LoVo (cell line): ENCODE measurements around the gene OBI1.
"Not testable (repeated sequence)": the region's sequence is repeated elsewhere in the genome, so short reads cannot be mapped to it uniquely, and the experiment has no call there.

Experiments
- DNase-seq: peaks from one replicate; pipeline ENCODE4 v3.0.0-alpha.2; 2016; ENCODE audit warnings: low spot score

Gene OBI1

GRCh38 chr13:78647109-78647678, 11.8 kb downstream of the OBI1 start:
- DNase-seq: not testable (repeated sequence)

DNA sequence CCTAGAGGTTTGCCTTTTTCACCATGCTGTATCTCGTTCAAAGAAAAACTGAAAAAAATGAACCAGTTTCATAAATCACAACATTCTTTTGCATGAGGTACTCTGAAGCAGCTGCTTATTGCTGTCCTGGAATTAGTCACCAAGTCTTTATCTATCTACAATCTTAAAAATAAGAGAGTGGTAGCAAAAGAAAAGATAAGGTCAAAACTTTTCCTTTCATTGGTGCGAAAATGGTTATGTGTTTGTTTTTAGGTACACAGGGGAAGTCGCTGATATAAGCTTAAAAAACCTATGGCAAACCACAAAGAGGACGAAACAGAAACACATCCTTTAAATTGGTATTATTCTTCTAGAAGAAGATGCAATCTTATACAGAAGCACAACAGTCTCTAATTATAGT, 20.7 kb downstream of the OBI1 start:
- no peak for DNase-seq

GRCh38 chr13:78636495-78636894, 22.5 kb downstream of the OBI1 start:
- no peak for DNase-seq

DNA sequence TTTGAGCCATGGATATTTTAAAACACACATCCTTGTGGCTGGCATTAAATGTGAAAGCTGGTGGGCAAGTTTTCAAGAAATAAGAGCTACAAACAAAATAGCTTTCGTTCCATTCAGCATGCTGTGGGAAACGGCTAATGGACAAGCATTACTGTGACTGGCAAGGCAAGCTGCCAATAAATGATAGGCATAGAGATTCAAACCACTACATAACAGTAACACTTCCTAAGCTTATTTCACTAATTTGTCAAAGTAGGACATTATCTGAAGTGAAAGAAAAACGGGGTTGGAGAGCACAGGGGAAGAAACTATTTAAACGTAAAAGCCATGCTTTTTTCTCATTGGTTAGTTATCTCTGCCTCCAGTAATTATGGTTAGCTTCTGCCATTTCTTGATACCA, 26.0 kb downstream of the OBI1 start:
- no peak for DNase-seq

GRCh38 chr13:78631077-78631476, 27.9 kb downstream of the OBI1 start:
- DNase-seq: no peak

- no peak for DNase-seq
Observed at GRCh38 chr13:78630511-78630910, 28.4 kb downstream of the OBI1 start.

- no peak for DNase-seq
Observed at GRCh38 chr13:78625384-78625783, 33.6 kb downstream of the OBI1 start.

DNA sequence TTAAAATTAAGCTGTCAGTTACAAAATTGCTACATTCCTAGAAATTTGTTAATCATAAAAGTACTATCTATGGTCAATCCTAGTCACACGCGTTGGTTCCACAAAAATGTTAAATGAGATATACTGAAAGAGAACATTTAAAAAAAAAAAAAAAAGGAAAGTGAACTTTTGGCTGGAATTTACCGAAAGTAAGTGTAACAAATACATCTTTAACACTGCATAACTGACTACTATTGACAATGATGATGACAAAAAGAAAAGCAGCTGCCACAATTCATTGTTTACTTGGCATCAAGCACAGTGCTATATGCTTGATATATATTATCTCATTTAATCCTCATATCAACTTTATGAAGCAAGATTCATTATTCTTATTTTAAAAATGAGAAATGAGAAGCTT, 35.8 kb downstream of the OBI1 start:
- DNase-seq: no peak

GRCh38 chr13:78620936-78621470, 38.0 kb downstream of the OBI1 start:
- no peak for DNase-seq

GRCh38 chr13:78618411-78618810, 40.5 kb downstream of the OBI1 start:
- DNase-seq: no peak

- DNase-seq: no peak
Observed at GRCh38 chr13:78611040-78611439, 47.9 kb downstream of the OBI1 start.

GRCh38 chr13:78610381-78610883, 48.5 kb downstream of the OBI1 start:
- no peak for DNase-seq

DNA sequence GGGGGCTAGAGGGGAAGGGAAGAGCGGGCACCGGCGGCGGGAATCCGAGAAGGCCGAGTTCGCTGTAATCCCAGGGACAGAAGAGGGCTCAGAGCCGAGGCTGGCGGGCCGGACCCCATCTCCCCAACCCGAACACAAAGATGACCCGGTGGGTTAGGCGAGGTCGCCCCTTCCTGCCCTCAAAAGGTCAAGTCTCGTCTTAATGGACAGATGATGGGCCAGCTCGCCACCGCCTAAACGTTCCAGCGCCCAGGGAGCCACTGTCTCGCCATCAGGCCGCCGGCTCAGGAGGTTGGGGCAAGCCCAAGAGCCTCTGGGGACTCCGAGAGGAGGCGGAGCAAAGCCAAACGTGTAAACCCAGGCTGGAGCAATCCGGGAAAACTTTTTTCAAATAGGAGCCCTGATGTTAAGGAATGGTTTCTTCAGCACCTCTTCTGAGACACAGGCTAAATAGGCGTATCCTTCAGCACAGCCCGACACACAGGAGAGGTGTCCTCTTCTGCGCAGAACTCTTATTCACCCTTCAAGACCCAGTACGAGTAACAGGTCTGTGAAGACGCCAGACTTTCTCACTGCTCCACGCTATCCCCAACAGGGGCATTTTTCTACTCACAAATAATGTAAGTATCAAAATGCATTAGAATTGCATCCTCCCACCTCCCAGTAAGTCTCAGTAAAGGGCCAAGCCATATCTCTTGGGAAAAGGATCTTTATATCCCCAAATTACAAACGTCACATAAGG, 49.3 kb downstream of the OBI1 start:
- no peak for DNase-seq

DNA sequence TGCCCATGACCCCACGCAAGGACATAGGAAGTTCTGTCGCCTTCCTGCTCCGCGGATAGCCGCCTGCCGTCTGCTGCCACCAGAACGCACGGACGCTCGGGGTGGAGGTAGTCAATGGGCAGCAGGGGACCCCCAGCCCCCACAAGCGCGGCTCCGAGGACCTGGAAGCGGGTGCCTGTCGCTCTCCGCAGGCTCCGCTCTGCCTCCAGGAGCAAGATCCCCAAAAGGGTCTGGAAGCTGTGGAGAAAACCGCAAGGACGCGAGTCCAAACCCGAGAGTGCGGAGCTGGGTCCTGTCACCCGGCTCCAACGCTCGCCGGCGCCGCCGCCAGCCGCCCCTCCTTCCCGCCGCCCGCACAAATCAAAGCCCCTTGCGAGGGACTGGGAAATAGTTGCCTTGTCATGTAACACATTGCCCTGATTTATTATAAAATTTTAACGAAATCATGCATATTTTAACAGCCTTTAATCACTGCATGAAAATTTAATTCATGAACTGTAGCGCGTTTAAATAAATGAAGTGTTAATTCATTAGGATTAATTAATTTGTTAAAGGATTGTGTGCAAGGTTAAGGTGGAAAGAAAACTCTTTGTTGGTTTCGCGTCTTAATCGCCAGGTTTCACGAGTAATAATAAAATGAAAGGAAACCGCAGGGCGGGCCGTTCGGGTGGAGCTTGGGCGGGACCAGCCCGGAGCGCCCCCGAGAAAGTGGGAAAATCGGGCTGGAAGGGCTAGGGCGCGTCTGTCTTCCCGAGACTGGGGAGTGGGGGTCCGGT, 50.1 kb downstream of the OBI1 start:
- DNase-seq: no peak

DNA sequence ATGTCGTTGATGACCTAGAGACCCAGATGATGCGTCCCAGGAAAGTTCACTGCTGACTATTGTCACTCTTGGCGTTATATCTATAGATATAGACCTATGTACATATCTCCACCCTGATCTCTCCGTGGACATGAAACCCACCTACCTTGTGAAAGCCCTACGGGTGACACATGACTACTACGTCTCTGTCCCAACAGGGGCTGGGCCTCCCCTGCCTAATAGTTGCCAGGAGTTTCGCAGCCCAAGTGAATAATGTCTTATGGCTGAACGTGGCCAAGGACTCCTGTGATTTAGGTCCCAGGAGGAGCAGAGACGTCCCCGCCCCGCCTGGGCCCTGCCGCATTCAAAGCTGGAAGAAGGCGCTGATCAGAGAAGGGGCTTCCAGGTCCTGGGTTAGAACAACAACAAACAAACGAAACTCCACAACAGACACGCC, 50.7 kb downstream of the OBI1 start:
- DNase-seq: no peak

GRCh38 chr13:78607409-78608251, 51.3 kb downstream of the OBI1 start:
- no peak for DNase-seq

DNA sequence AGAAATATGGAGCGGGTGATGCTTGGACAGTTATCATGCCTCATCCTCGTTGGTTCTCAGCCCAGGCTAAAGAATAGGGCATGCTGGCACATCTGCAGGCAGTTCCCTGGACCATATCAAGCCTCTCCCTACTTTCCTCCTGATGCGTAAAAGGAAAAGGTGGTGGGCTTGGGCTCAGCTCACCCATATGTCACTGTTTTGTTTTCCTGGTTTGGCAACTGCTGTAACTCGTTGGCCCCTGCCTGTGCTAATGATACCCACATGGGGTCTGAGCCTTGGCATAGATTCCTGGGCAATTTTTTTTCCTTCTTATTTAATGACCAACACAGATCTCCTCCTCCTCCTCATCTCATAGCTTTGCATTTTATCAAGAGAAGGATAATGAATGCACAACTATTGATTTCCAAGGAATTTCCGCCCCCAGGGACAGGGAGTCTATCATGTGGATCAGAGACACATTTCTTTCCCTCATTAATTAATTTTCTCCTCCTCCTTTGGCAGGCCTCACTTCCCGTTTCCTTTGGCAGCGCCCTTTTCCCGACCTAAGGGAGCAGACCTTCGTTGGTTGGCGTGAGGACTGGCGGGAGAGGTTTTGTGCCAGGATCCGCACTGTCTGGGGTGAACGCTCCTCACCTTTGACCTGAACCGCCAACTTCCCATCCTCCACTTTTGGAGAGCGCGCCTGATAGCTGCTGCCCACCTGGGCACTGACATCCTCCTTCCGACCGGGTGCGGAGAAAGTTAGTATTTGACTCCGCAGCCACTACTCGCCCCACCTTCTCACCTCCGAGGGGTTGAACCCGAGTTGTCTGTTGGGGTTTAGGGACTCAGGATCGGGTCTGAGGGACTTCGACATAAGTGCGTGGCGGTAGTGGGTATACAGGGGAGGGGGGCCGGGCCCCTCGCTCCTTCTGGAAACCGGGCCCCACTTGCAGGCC, 52.2 kb downstream of the OBI1 start:
- no peak for DNase-seq

DNA sequence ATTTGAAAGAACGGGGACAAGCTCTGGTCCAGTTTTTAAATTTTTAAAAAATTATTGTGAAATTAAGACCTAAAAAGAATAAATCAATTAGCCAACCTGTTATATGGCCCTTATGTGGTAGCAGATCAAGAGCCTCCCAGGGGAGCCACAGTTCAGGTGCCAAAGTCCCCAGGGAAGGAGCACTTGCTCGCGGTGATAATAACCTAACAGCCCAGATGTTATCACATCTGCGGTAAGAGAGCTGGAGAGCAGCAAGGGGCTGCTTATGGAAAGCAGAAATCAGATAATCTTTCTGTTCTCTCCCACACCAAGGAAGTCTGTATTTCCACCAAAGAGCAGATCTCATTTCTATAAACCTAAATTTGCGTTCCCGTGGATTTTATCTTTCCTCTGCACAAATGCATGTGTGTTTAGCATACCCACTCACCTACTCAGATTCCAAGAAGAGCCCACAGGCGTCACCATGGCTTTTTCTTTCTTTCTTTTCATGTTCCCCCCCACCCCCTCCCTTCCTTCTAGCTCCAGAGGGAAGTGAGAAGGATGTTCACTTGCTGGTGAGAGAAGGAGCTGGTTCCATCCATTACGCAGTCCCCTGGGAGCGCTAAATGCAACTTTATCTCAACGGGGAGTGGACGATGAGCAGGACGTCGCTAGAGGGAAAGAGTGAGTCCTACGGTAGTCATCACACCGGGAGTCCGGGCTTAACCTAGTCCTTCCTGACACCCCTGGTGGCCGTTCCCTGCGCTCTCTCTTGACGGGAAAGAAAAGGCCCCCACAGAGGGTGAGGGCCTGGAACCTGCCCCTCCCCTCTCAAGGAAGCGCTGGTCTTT, 54.0 kb downstream of the OBI1 start:
- no peak for DNase-seq

DNA sequence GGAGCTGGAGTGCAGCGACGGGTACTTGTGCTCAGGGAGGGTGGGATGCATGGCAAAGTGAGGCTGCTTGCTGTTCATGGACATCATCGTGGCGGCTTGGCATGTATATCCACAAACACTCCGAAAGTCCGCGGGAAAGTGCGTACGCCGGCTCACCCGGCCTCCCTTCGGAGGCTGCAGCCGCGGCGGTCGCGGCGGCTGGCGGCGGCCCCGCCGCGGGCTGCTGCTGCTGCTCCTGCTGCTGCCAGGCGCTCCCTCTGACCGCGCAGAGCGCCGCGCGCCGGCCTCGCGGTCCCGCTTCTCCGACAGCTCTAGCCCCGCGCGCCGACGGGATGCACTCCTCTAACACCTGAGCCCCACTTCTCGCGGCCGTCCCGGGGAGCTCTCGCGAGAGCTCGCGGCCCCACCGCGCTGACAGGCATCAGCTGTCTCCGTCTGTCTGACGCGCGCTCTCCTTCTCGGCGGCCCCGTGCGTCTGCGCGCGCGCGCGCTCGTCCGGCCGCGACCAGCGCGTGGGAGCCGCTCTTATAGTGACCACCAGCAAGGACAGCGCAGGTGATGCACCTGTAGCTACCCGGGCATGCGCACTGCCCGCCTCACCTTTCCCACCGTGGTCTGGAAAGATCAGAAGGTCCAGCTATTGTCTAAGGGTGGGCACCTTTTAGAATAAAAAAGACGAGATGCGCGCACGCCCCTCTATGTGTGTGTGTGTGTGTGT, 55.6 kb downstream of the OBI1 start, which contains the start of gene POU4F1:
Gene POU4F1, minus strand, starts transcription at position 313 of the 718 bp plus-strand sequence. Its CDS starts 226 bp downstream, at position 87.
- DNase-seq: no peak
